ENCODE data around the gene USP7. TPM values are rescaled to one million over a fixed set of nuclear protein-coding genes. Genes with fewer than 3 reads are reported as not detected.

Gene USP7
- total and polyA plus RNA-seq, 10 of the 15 experiments (the other 5 are each of a cell fraction or from before 2014, with no cell fraction given): 16.2 to 133 (median 60.5) TPM

DNA sequence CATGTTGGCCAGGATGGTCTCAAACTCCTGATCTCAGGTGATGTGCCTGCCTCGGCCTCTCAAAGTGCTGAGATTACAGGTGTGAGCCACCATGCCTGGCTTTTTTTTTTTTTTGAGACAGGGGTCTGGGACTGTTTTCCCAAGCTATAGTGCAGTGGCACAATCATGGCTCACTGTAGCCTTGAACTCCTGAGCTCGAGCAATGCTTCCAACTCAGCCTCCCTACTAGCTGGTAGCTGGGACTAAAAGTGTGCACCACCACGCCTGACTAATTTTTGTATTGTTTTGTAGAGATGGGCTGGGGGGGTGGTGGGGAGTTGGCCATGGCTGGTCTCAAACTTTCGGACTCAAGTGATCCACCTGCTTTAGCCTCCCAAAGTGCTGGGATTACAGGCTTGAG lies 36.1 kb upstream of the USP7 start:
- Histone ChIP-seq H3K79me2 (ENCODE audit: control insufficient read depth, insufficient read depth, low read length) (no peaks in the 10 kb centered on the region), H3K36me3 (ENCODE audit: control insufficient read depth in 2 of 2, insufficient read depth in 2 of 2, low read length in 1 of 2) (no peaks in the 10 kb centered on the region), H3K9ac (ENCODE audit: control insufficient read depth, insufficient read depth, low read length) (no peak overlapping the region), H4K20me1 (ENCODE audit: control insufficient read depth, insufficient read depth) (no peaks in the 10 kb centered on the region), H3K4me2 (ENCODE audit: control insufficient read depth, insufficient read depth) (no peak overlapping the region), H3K4me3 (no peak overlapping the region), H3K27ac (ENCODE audit: control insufficient read depth, insufficient read depth) (no peak overlapping the region), H3K4me1 (ENCODE audit: control insufficient read depth, insufficient read depth, low read length) (no peaks in the 10 kb centered on the region), H2AFZ (ENCODE audit: control insufficient read depth, low read depth, low read length) (no peak overlapping the region), H3K9me3 (replicated peaks; ENCODE audit: control insufficient read depth, insufficient read depth, low read length) (no peaks in the 10 kb centered on the region), H3K27me3 (replicated peaks in 1 of 2; ENCODE audit: control insufficient read depth in 2 of 2, insufficient read depth in 2 of 2, low read length in 1 of 2) (no peaks in the 10 kb centered on the region)
- WGBS (ENCODE audit: insufficient coverage, insufficient replicate concordance, low lambda C conversion rate, missing lambda C conversion rate): 32% methylated on average over 4 of the region's 4 CpGs
- DNase-seq (ENCODE audit: low read depth, low spot score) (no peak), FAIRE-seq (no peak), ATAC-seq (no peak)
- in situ Hi-C loops (cut with MboI) (loop anchor here (25.0 kb wide), 1 partner anchor 612 kb away; no protein-coding TSS in a partner anchor), intact Hi-C loops (cut with micrococcal nuclease; ENCODE audit: unreplicated experiment) (no loop called here)
- TF ChIP-seq NRF1 (conservative IDR thresholded peaks at IDR 0.05; ENCODE audit: low read depth, low read length): no peak
- TF ChIP-seq ZNF274 (IDR thresholded peaks at IDR 0.05; ENCODE audit: insufficient read depth, insufficient read length): no peak
- no peak for TF ChIP-seq NBN (IDR thresholded peaks at IDR 0.05)
- TF ChIP-seq ZZZ3 (IDR thresholded peaks at IDR 0.05; ENCODE audit: control insufficient read depth, insufficient read length, low read depth): no peak
- SMC1A ChIA-PET (ENCODE audit: uncharacterized antibody, unreplicated experiment): no interaction called here
- CTCF ChIA-PET: interaction anchor here (0.6 to 5.3 kb wide), 3 partner anchors 9 to 134 kb away, joined by 3 to 29 read pairs (median 4); no protein-coding TSS in a partner anchor
- POLR2A ChIA-PET: no interaction called here
- no TSS peak for BruUV-seq (replicated peaks)
- RAD21 ChIA-PET (ENCODE audit: unreplicated experiment): no interaction called here

- Histone ChIP-seq H3K79me2 (ENCODE audit: control insufficient read depth, insufficient read depth, low read length) (no peaks in the 10 kb centered on the region), H3K4me3 (no peak overlapping the region), H3K4me1 (ENCODE audit: control insufficient read depth, insufficient read depth, low read length) (no peaks in the 10 kb centered on the region), H2AFZ (ENCODE audit: control insufficient read depth, low read depth, low read length) (no peak overlapping the region), H3K9ac (ENCODE audit: control insufficient read depth, insufficient read depth, low read length) (no peak overlapping the region), H3K9me3 (replicated peaks; ENCODE audit: control insufficient read depth, insufficient read depth, low read length) (no peaks in the 10 kb centered on the region), H3K4me2 (ENCODE audit: control insufficient read depth, insufficient read depth) (no peak overlapping the region), H3K27me3 (replicated peaks in 1 of 2; ENCODE audit: control insufficient read depth in 2 of 2, insufficient read depth in 2 of 2, low read length in 1 of 2) (no peaks in the 10 kb centered on the region), H3K27ac (ENCODE audit: control insufficient read depth, insufficient read depth) (no peak overlapping the region), H4K20me1 (ENCODE audit: control insufficient read depth, insufficient read depth) (no peaks in the 10 kb centered on the region), H3K36me3 (ENCODE audit: control insufficient read depth in 2 of 2, insufficient read depth in 2 of 2, low read length in 1 of 2) (no peaks in the 10 kb centered on the region)
- no peak for DNase-seq (ENCODE audit: low read depth, low spot score)
- 41% methylated on average over 1 of the region's 1 CpG for WGBS (ENCODE audit: insufficient coverage, insufficient replicate concordance, low lambda C conversion rate, missing lambda C conversion rate)
- ATAC-seq: no peak
- ChIA-PET SMC1A (ENCODE audit: uncharacterized antibody, unreplicated experiment) (no interaction called here), RAD21 (ENCODE audit: unreplicated experiment) (no interaction called here), CTCF (interaction anchor here (5.3 kb wide), 1 partner anchor 11 kb away, joined by 29 read pairs; no protein-coding TSS in a partner anchor), POLR2A (no interaction called here)
- no TSS peak for BruUV-seq (replicated peaks)
- intact Hi-C loops (cut with micrococcal nuclease; ENCODE audit: unreplicated experiment): no loop called here
- no peak for FAIRE-seq
- in situ Hi-C loops (cut with MboI): loop anchor here (25.0 kb wide), 1 partner anchor 611 kb away; no protein-coding TSS in a partner anchor
- TF ChIP-seq NRF1 (conservative IDR thresholded peaks at IDR 0.05; ENCODE audit: low read depth, low read length) (no peak), ESRRA (IDR thresholded peaks at IDR 0.05; ENCODE audit: low read length) (no peak), MYB (IDR thresholded peaks at IDR 0.05; ENCODE audit: borderline replicate concordance, low read depth, low read length) (no peak), CHD2 (IDR thresholded peaks at IDR 0.05; ENCODE audit: borderline replicate concordance, low read depth, low read length) (no peak), E2F4 (IDR thresholded peaks at IDR 0.05; ENCODE audit: low read depth, low read length) (no peak), BCL3 (IDR thresholded peaks at IDR 0.05; ENCODE audit: borderline replicate concordance, insufficient read depth, low read depth, low read length, poor library complexity, severe bottlenecking) (no peak)
- TF ChIP-seq, protein P1, sequence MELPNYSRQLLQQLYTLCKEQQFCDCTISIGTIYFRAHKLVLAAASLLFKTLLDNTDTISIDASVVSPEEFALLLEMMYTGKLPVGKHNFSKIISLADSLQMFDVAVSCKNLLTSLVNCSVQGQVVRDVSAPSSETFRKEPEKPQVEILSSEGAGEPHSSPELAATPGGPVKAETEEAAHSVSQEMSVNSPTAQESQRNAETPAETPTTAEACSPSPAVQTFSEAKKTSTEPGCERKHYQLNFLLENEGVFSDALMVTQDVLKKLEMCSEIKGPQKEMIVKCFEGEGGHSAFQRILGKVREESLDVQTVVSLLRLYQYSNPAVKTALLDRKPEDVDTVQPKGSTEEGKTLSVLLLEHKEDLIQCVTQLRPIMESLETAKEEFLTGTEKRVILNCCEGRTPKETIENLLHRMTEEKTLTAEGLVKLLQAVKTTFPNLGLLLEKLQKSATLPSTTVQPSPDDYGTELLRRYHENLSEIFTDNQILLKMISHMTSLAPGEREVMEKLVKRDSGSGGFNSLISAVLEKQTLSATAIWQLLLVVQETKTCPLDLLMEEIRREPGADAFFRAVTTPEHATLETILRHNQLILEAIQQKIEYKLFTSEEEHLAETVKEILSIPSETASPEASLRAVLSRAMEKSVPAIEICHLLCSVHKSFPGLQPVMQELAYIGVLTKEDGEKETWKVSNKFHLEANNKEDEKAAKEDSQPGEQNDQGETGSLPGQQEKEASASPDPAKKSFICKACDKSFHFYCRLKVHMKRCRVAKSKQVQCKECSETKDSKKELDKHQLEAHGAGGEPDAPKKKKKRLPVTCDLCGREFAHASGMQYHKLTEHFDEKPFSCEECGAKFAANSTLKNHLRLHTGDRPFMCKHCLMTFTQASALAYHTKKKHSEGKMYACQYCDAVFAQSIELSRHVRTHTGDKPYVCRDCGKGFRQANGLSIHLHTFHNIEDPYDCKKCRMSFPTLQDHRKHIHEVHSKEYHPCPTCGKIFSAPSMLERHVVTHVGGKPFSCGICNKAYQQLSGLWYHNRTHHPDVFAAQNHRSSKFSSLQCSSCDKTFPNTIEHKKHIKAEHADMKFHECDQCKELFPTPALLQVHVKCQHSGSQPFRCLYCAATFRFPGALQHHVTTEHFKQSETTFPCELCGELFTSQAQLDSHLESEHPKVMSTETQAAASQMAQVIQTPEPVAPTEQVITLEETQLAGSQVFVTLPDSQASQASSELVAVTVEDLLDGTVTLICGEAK (IDR thresholded peaks at IDR 0.05; ENCODE audit: borderline replicate concordance): no peak
Observed at GRCh38 chr16:8998108-8998507, 34.4 kb upstream of the USP7 start.

Data from GM12878 (cell line).